Measurements from ENCODE around the gene ARFGEF3. TPM values are rescaled to one million over a fixed set of nuclear protein-coding genes. Genes with fewer than 3 reads are reported as not detected.

Gene ARFGEF3
- total and polyA plus RNA-seq, 2 experiments from 2014 or later, result 5.8 to 24.6 TPM

DNA sequence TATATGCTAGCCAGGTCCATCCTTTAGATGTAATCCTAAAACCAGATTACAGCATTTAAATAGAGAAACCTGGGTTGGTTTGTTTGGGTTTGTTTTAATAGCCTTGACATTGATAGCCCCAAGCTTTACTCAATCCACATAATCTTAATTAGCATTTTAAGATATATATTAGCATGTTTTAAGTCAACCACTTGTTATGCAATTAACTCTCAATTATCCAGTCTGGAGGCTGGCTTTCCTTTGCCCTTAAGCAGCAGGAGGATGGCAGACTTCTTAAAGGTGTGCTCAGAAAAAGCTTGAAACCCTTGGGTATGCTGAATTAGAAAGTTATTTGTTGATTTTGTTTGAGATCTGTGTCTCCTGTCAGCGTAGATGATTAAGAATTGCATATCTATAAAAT lies 169.7 kb downstream of the ARFGEF3 start:
- TF ChIP-seq ZNF114 (CRISPR knock-in tag; IDR thresholded peaks at IDR 0.05) (no peak), NANOG (IDR thresholded peaks at IDR 0.05; ENCODE audit: borderline replicate concordance) (peak; percentile 93)
- H3K27ac ChIP-seq (ENCODE audit: low read depth), result peak overlapping the region; percentile 88
- H3K4me1 Mint-ChIP-seq, result peaks cover 43% of the 10 kb centered on the region
- peaks cover 27% of the 10 kb centered on the region for H3K36me3 Mint-ChIP-seq (ENCODE audit: low read depth)
- H3K4me3 Mint-ChIP-seq, result peak overlapping the region; percentile 62
- H3K27me3 ChIP-seq (ENCODE audit: insufficient read depth), result no peaks in the 10 kb centered on the region
- H3K4me2 ChIP-seq, result peak overlapping the region; percentile 67
- peaks cover 5% of the 10 kb centered on the region for H3K27me3 Mint-ChIP-seq (ENCODE audit: insufficient read depth, low read depth, poor library complexity)
- peak; percentile 77 for ATAC-seq
- H3F3A ChIP-seq (replicated peaks; ENCODE audit: low read depth), result no peaks in the 10 kb centered on the region
- no peak overlapping the region for H2AFZ ChIP-seq
- H3K9me3 Mint-ChIP-seq, result no peaks in the 10 kb centered on the region
- H3K4me3 ChIP-seq, result peak overlapping the region; percentile 30
- peak; percentile 69 for DNase-seq (ENCODE audit: low spot score)
- no peaks in the 10 kb centered on the region for H3K79me2 ChIP-seq (replicated peaks; ENCODE audit: insufficient read depth)
- H3K27ac Mint-ChIP-seq, result no peak overlapping the region; the same call in 1 of the 2 replicates
- H3K4me1 ChIP-seq (ENCODE audit: insufficient read depth), result peaks cover 39% of the 10 kb centered on the region
- no peaks in the 10 kb centered on the region for H3K9me2 ChIP-seq (ENCODE audit: insufficient read depth)
- no peaks in the 10 kb centered on the region for H4K20me1 ChIP-seq (replicated peaks; ENCODE audit: insufficient read depth)
- no peaks in the 10 kb centered on the region; the same call in 1 of the 2 replicates for H3K36me3 ChIP-seq (ENCODE audit: insufficient read depth)

GRCh38 chr6:138331984-138332383 lies 170.2 kb downstream of the ARFGEF3 start:
- peaks cover 43% of the 10 kb centered on the region for H3K4me1 Mint-ChIP-seq
- H3K9me3 Mint-ChIP-seq, result no peaks in the 10 kb centered on the region
- no peaks in the 10 kb centered on the region for H3F3A ChIP-seq (replicated peaks; ENCODE audit: low read depth)
- DNase-seq (ENCODE audit: low spot score) (peak; percentile 44), ATAC-seq (peak; percentile 53)
- H4K20me1 ChIP-seq (replicated peaks; ENCODE audit: insufficient read depth), result no peaks in the 10 kb centered on the region
- no peaks in the 10 kb centered on the region for H3K27me3 ChIP-seq (ENCODE audit: insufficient read depth)
- peak overlapping the region; percentile 56 for H3K27ac Mint-ChIP-seq
- peaks cover 4% of the 10 kb centered on the region for H3K27me3 Mint-ChIP-seq (ENCODE audit: insufficient read depth, low read depth, poor library complexity)
- H3K36me3 Mint-ChIP-seq (ENCODE audit: low read depth), result peaks cover 26% of the 10 kb centered on the region
- no peaks in the 10 kb centered on the region for H3K79me2 ChIP-seq (replicated peaks; ENCODE audit: insufficient read depth)
- no peak overlapping the region for H2AFZ ChIP-seq
- TF ChIP-seq POLR2AphosphoS5 (IDR thresholded peaks at IDR 0.05; ENCODE audit: low read depth) (no peak), JUNB (IDR thresholded peaks at IDR 0.05; ENCODE audit: unreplicated experiment) (no peak)
- H3K36me3 ChIP-seq (ENCODE audit: insufficient read depth), result peaks cover 4% of the 10 kb centered on the region
- H3K4me3 Mint-ChIP-seq, result peak overlapping the region; percentile 62
- H3K4me2 ChIP-seq, result peak overlapping the region; percentile 67
- H3K4me3 ChIP-seq, result peak overlapping the region; percentile 30
- H3K9me2 ChIP-seq (ENCODE audit: insufficient read depth), result no peaks in the 10 kb centered on the region
- peaks cover 39% of the 10 kb centered on the region for H3K4me1 ChIP-seq (ENCODE audit: insufficient read depth)
- peak overlapping the region; percentile 88 for H3K27ac ChIP-seq (ENCODE audit: low read depth)

- Histone ChIP-seq H2AFZ (no peak overlapping the region), H4K20me1 (replicated peaks; ENCODE audit: insufficient read depth) (no peaks in the 10 kb centered on the region), H3F3A (replicated peaks; ENCODE audit: low read depth) (no peaks in the 10 kb centered on the region), H3K4me1 (ENCODE audit: insufficient read depth) (peaks cover 35% of the 10 kb centered on the region), H3K36me3 (ENCODE audit: insufficient read depth) (peaks cover 4% of the 10 kb centered on the region; the same call in 1 of the 2 replicates), H3K4me2 (no peak overlapping the region), H3K4me3 (no peak overlapping the region), H3K79me2 (replicated peaks; ENCODE audit: insufficient read depth) (no peaks in the 10 kb centered on the region), H3K27me3 (ENCODE audit: insufficient read depth) (no peaks in the 10 kb centered on the region), H3K9me2 (ENCODE audit: insufficient read depth) (no peaks in the 10 kb centered on the region), H3K27ac (ENCODE audit: low read depth) (no peak overlapping the region)
- H3K4me1 Mint-ChIP-seq, result peaks cover 45% of the 10 kb centered on the region
- H3K27me3 Mint-ChIP-seq (ENCODE audit: insufficient read depth, low read depth, poor library complexity), result peaks cover 6% of the 10 kb centered on the region
- DNase-seq (ENCODE audit: low spot score), result no peak
- no peak for ATAC-seq
- peak overlapping the region; percentile 11; the same call in 1 of the 2 replicates for H3K27ac Mint-ChIP-seq
- no peak overlapping the region for H3K4me3 Mint-ChIP-seq
- peaks cover 23% of the 10 kb centered on the region for H3K36me3 Mint-ChIP-seq (ENCODE audit: low read depth)
- no peaks in the 10 kb centered on the region for H3K9me3 Mint-ChIP-seq
- no peak for TF ChIP-seq EZH2 (IDR thresholded peaks at IDR 0.05; ENCODE audit: low read depth, unreplicated experiment)
- TF ChIP-seq, protein P1, sequence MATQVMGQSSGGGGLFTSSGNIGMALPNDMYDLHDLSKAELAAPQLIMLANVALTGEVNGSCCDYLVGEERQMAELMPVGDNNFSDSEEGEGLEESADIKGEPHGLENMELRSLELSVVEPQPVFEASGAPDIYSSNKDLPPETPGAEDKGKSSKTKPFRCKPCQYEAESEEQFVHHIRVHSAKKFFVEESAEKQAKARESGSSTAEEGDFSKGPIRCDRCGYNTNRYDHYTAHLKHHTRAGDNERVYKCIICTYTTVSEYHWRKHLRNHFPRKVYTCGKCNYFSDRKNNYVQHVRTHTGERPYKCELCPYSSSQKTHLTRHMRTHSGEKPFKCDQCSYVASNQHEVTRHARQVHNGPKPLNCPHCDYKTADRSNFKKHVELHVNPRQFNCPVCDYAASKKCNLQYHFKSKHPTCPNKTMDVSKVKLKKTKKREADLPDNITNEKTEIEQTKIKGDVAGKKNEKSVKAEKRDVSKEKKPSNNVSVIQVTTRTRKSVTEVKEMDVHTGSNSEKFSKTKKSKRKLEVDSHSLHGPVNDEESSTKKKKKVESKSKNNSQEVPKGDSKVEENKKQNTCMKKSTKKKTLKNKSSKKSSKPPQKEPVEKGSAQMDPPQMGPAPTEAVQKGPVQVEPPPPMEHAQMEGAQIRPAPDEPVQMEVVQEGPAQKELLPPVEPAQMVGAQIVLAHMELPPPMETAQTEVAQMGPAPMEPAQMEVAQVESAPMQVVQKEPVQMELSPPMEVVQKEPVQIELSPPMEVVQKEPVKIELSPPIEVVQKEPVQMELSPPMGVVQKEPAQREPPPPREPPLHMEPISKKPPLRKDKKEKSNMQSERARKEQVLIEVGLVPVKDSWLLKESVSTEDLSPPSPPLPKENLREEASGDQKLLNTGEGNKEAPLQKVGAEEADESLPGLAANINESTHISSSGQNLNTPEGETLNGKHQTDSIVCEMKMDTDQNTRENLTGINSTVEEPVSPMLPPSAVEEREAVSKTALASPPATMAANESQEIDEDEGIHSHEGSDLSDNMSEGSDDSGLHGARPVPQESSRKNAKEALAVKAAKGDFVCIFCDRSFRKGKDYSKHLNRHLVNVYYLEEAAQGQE (IDR thresholded peaks at IDR 0.05; ENCODE audit: unreplicated experiment), result no peak
- TF ChIP-seq EZH2phosphoT487 (IDR thresholded peaks at IDR 0.05; ENCODE audit: unreplicated experiment), result no peak
- TF ChIP-seq POLR2AphosphoS5 (IDR thresholded peaks at IDR 0.05; ENCODE audit: low read depth), result no peak
- no peak for TF ChIP-seq ZNF114 (CRISPR knock-in tag; IDR thresholded peaks at IDR 0.05)
- TF ChIP-seq ZNF331 (CRISPR knock-in tag; IDR thresholded peaks at IDR 0.05; ENCODE audit: low read depth), result no peak
- no peak for TF ChIP-seq CTCF (conservative IDR thresholded peaks at IDR 0.05; ENCODE audit: low read depth in 2 of 2)
- TF ChIP-seq STAT1 (IDR thresholded peaks at IDR 0.05; ENCODE audit: unreplicated experiment), result no peak
- no peak for TF ChIP-seq JUNB (IDR thresholded peaks at IDR 0.05; ENCODE audit: unreplicated experiment)
Observed at GRCh38 chr6:138334000-138334399, 172.3 kb downstream of the ARFGEF3 start.
